H1 (cell line): ENCODE results near the gene HAUS2. TPM values are rescaled to one million over a fixed set of nuclear protein-coding genes. Genes with fewer than 3 reads are reported as not detected.

Experiments used
- EP300 ChIP-seq, 2 experiments: IDR thresholded peaks; 1 replicate in 1 of 2; 2 replicates in 1 of 2; pipeline ENCODE4 v1.6.1; 2011 to 2012; ENCODE audit warnings: low read depth in 2 of 2, low read length in 2 of 2, mild to moderate bottlenecking in 2 of 2, borderline replicate concordance in 1 of 2, inconsistent platforms in 1 of 2, moderate library complexity in 1 of 2
- HDAC2 ChIP-seq, 2 experiments: fragments of 300-600 bp in 1 of 2; sonication (generic) in 1 of 2; IDR thresholded peaks; 2 replicates each; pipeline ENCODE4 v1.6.1; 2011 to 2012; ENCODE audit warnings: low read depth in 2 of 2, low read length in 2 of 2, mild to moderate bottlenecking in 2 of 2, moderate library complexity in 2 of 2, borderline replicate concordance in 1 of 2, inconsistent platforms in 1 of 2
- RAD21 ChIP-seq, 2 experiments: IDR thresholded peaks in 1 of 2; conservative IDR thresholded peaks in 1 of 2; 2 replicates each; pipeline ENCODE4 v1.6.1; 2011; ENCODE audit warnings: low read depth in 2 of 2, low read length in 2 of 2, improper control_type of control experiment in 1 of 2, inconsistent platforms in 1 of 2, mild to moderate bottlenecking in 1 of 2, moderate library complexity in 1 of 2
- RFX5 ChIP-seq: IDR thresholded peaks from 2 replicates; pipeline ENCODE4 v1.6.1; 2011; ENCODE audit warnings: low read depth, low read length, improper control_type of control experiment, borderline replicate concordance
- polyA plus RNA-seq, 7 experiments: library from polyadenylated mRNA; depleted of rRNA in 3 of 7; stranded (reverse) in 5 of 7; unstranded in 2 of 7; fragments of >200 nt in 5 of 7; fragments of 200-250 nt in 2 of 7; gene quantifications; 1 replicate in 5 of 7; 2 replicates in 1 of 7; 4 replicates in 1 of 7; pipeline versions ENCODE4 v1.2.1 to v1.2.3, GENCODE V29; 2011 to 2013; ENCODE audit warnings: missing spikeins in 2 of 7, mixed read lengths in 2 of 7
- total RNA-seq: library from RNA; stranded (reverse); fragmentation: NEBNext Ultra II Directional; extraction: Animal tissue kit (Norgen Biotek cat#: 25700); gene quantifications from 2 replicates; pipeline ENCODE4 v1.2.1, GENCODE V29; 2021

The HAUS2 gene
- total and polyA plus RNA-seq, 2 of the 8 experiments (the other 6 are each of a cell fraction or from before 2014, with no cell fraction given) = 12.1 to 33.5 TPM

DNA sequence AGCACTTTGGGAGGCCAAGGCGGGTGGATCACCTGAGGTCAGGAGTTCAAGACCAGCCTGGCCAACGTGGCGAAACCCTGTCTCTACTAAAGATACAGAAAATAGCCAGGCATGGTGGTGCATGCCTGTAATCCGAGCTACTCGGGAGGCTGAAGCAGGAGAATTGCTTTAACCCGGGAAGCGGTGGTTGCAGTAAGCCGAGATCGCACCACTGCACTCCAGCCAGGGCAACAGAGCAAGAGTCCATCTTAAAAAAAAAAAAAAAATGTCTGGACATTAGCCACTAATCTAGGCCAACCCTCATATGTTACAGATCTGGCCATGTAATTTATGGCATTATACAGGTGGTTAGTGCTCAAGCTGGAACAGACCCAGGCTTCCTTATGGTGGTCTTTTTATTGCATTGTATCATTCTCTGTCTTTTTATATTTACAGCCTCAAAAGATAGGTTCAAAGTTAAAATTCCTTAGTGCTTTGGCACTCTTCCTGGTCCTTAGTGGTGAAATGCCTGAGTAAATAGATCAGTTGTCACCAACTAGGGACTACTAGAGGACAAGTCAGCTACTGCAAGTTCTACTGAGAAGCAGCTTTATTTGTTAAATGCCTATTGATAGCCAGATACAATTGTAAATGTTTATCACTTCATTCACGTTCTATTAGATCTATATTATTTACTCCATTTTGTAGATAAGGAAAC is 42.7 kb downstream of the HAUS2 start (continued):
- TF ChIP-seq EP300 (IDR thresholded peaks at IDR 0.05; ENCODE audit: borderline replicate concordance in 1 of 2, low read depth in 2 of 2, low read length in 2 of 2) (no peak), RFX5 (no peak), HDAC2 (IDR thresholded peaks at IDR 0.05; ENCODE audit: borderline replicate concordance in 1 of 2, low read depth in 2 of 2, low read length in 2 of 2) (no peak), RAD21 (IDR thresholded peaks at IDR 0.05 in 1 of 2, conservative IDR thresholded peaks at IDR 0.05 in 1 of 2; ENCODE audit: low read depth in 2 of 2, low read length in 2 of 2) (peak; percentile 3 to 37; a peak in 3 of 4 replicates)
